Right hindlimb (tissue), 1 donor: ENCODE data around the gene AQP7.
A peak's percentile ranks its signal among the peaks of the same experiment; 100 is the strongest.
"Not testable (repeated sequence)": the region's sequence is repeated elsewhere in the genome, so short reads cannot be mapped to it uniquely, and the experiment has no call there.

Source experiments
- DNase-seq: peaks from one replicate; pipeline ENCODE4 v3.0.0-alpha.2; 2018

Gene AQP7

GRCh38 chr9:33393581-33393980 lies 8.8 kb downstream of the AQP7 start:
- no peak for DNase-seq

- not testable (repeated sequence) for DNase-seq
Measured at GRCh38 chr9:33392591-33393021, 9.8 kb downstream of the AQP7 start.

GRCh38 chr9:33391111-33391771 lies 11.1 kb downstream of the AQP7 start:
- DNase-seq = peak; percentile 85

- DNase-seq = no peak
Measured at GRCh38 chr9:33388110-33388994, 14.0 kb downstream of the AQP7 start.

- DNase-seq = not testable (repeated sequence)
Measured at GRCh38 chr9:33386998-33387397, 15.4 kb downstream of the AQP7 start.

- not testable (repeated sequence) for DNase-seq
Measured at GRCh38 chr9:33386641-33386996, 15.7 kb downstream of the AQP7 start.

- DNase-seq = not testable (repeated sequence)
Measured at GRCh38 chr9:33385979-33386640, 16.3 kb downstream of the AQP7 start.

- not testable (repeated sequence) for DNase-seq
Measured at GRCh38 chr9:33385536-33385935, 16.8 kb downstream of the AQP7 start.

GRCh38 chr9:33383396-33383795 lies 19.0 kb downstream of the AQP7 start:
- DNase-seq = not testable (repeated sequence)

GRCh38 chr9:33382397-33382796 lies 20.0 kb downstream of the AQP7 start:
- not testable (repeated sequence) for DNase-seq

GRCh38 chr9:33381231-33381791 lies 21.1 kb downstream of the AQP7 start:
- no peak for DNase-seq

GRCh38 chr9:33380390-33381094 lies 21.8 kb downstream of the AQP7 start:
- no peak for DNase-seq

- DNase-seq = no peak
Measured at GRCh38 chr9:33379666-33380389, 22.5 kb downstream of the AQP7 start.

GRCh38 chr9:33378121-33378795 lies 24.1 kb downstream of the AQP7 start:
- no peak for DNase-seq

GRCh38 chr9:33377089-33377715 lies 25.2 kb downstream of the AQP7 start:
- DNase-seq = no peak

- DNase-seq = no peak
Measured at GRCh38 chr9:33375841-33376321, 26.5 kb downstream of the AQP7 start.

- DNase-seq = no peak
Measured at GRCh38 chr9:33375238-33375840, 27.0 kb downstream of the AQP7 start.

GRCh38 chr9:33374634-33375237 lies 27.6 kb downstream of the AQP7 start:
- DNase-seq = peak; percentile 79

- no peak for DNase-seq
Measured at GRCh38 chr9:33374190-33374589, 28.2 kb downstream of the AQP7 start.

- DNase-seq = no peak
Measured at GRCh38 chr9:33372900-33373299, 29.5 kb downstream of the AQP7 start.
